ENCODE results near the gene CAT.

Gene CAT

DNA sequence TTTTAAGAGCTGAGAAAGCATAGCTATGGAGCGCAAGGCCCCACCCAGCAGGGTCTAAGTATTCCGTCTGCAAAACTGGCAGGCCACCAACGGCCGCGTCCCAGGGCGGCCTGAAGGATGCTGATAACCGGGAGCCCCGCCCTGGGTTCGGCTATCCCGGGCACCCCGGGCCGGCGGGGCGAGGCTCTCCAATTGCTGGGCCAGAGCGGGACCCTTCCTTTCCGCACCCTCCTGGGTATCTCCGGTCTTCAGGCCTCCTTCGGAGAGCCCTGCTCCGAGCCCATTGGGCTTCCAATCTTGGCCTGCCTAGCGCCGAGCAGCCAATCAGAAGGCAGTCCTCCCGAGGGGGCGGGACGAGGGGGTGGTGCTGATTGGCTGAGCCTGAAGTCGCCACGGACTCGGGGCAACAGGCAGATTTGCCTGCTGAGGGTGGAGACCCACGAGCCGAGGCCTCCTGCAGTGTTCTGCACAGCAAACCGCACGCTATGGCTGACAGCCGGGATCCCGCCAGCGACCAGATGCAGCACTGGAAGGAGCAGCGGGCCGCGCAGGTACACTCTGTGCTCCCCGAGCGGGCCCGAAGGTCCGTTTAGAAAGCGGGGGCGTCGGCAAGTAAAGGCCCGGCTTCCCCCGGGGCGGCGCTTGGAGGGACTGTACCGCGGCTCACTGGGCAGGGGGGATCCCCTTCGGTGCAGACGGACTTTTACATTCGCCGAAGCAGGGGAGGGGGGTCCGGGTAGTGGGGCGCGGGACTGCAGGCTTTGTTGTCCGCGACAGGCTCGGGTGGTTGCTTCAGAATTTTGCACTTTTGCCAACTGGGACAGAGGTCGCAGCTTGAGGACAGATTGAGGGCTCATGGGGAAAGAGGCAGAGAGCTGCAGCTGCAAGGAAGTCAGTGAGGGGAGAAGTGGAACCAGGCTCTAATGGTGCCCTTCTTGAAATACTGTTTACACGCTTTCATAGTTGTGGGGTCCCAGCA lies at the start of gene CAT:
CAT (plus strand) TSS at position 406 of the 979 bp plus-strand sequence; CDS start at position 486, 80 bp downstream.
- Histone ChIP-seq H3K4me2 (ENCODE audit: low read depth, low read length, poor library complexity, severe bottlenecking) (peak within 1 kb of the TSS; percentile 90), H3K27ac (ENCODE audit: low read depth, low read length) (peak within 1 kb of the TSS; percentile 66), H4K20me1 (ENCODE audit: low read depth, low read length) (no peaks in the 10 kb centered on the region), H3K9me3 (ENCODE audit: insufficient read depth, low read length) (no peaks in the 10 kb centered on the region), H3K27me3 (ENCODE audit: low read length) (no peaks in the 10 kb centered on the region), H3F3A (ENCODE audit: insufficient read depth) (no peaks in the 10 kb centered on the region), H3K36me3 (ENCODE audit: low read length) (no peaks in the 10 kb centered on the region; the same call in 1 of the 2 replicates), H2AFZ (ENCODE audit: low read depth, low read length, severe bottlenecking) (peak within 1 kb of the TSS; percentile 99), H3K9me2 (replicated peaks; ENCODE audit: insufficient read depth, low read length) (no peaks in the 10 kb centered on the region), H3K9ac (ENCODE audit: low read length) (peak within 1 kb of the TSS; percentile 68), H3K79me2 (ENCODE audit: insufficient read depth, low read length) (peaks cover 10% of the 10 kb centered on the region), H3K4me3 (ENCODE audit: insufficient read depth, low read length, poor library complexity, severe bottlenecking) (peak within 1 kb of the TSS; percentile 75)
- TF ChIP-seq EZH2phosphoT487 (conservative IDR thresholded peaks at IDR 0.05; ENCODE audit: low read length), result no peak
- TF ChIP-seq, protein P1, sequence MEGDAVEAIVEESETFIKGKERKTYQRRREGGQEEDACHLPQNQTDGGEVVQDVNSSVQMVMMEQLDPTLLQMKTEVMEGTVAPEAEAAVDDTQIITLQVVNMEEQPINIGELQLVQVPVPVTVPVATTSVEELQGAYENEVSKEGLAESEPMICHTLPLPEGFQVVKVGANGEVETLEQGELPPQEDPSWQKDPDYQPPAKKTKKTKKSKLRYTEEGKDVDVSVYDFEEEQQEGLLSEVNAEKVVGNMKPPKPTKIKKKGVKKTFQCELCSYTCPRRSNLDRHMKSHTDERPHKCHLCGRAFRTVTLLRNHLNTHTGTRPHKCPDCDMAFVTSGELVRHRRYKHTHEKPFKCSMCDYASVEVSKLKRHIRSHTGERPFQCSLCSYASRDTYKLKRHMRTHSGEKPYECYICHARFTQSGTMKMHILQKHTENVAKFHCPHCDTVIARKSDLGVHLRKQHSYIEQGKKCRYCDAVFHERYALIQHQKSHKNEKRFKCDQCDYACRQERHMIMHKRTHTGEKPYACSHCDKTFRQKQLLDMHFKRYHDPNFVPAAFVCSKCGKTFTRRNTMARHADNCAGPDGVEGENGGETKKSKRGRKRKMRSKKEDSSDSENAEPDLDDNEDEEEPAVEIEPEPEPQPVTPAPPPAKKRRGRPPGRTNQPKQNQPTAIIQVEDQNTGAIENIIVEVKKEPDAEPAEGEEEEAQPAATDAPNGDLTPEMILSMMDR (IDR thresholded peaks at IDR 0.05; ENCODE audit: insufficient read depth, low read length, poor library complexity, severe bottlenecking), result no peak

- Histone ChIP-seq H3K4me3 (ENCODE audit: insufficient read depth, low read length, poor library complexity, severe bottlenecking) (no peak overlapping the region), H3K9me2 (replicated peaks; ENCODE audit: insufficient read depth, low read length) (no peaks in the 10 kb centered on the region), H3K79me2 (ENCODE audit: insufficient read depth, low read length) (no peaks in the 10 kb centered on the region), H3F3A (ENCODE audit: insufficient read depth) (no peaks in the 10 kb centered on the region), H2AFZ (ENCODE audit: low read depth, low read length, severe bottlenecking) (no peak overlapping the region), H3K36me3 (ENCODE audit: low read length) (no peaks in the 10 kb centered on the region), H3K9me3 (ENCODE audit: insufficient read depth, low read length) (no peaks in the 10 kb centered on the region), H3K9ac (ENCODE audit: low read length) (no peak overlapping the region), H3K27ac (ENCODE audit: low read depth, low read length) (no peak overlapping the region), H4K20me1 (ENCODE audit: low read depth, low read length) (no peaks in the 10 kb centered on the region), H3K27me3 (ENCODE audit: low read length) (no peaks in the 10 kb centered on the region), H3K4me2 (ENCODE audit: low read depth, low read length, poor library complexity, severe bottlenecking) (no peak overlapping the region)
- TF ChIP-seq, protein P1 (IDR thresholded peaks at IDR 0.05; ENCODE audit: insufficient read depth, low read length, poor library complexity, severe bottlenecking), result no peak
- no peak for TF ChIP-seq EZH2phosphoT487 (conservative IDR thresholded peaks at IDR 0.05; ENCODE audit: low read length)
Observed at GRCh38 chr11:34394771-34395300, 43.9 kb upstream of the CAT start.

GRCh38 chr11:34395916-34396550 lies 42.7 kb upstream of the CAT start:
- Histone ChIP-seq H2AFZ (ENCODE audit: low read depth, low read length, severe bottlenecking) (no peak overlapping the region), H3K9me3 (ENCODE audit: insufficient read depth, low read length) (no peaks in the 10 kb centered on the region), H3K27me3 (ENCODE audit: low read length) (no peaks in the 10 kb centered on the region), H3K4me3 (ENCODE audit: insufficient read depth, low read length, poor library complexity, severe bottlenecking) (no peak overlapping the region), H3K4me2 (ENCODE audit: low read depth, low read length, poor library complexity, severe bottlenecking) (no peak overlapping the region), H4K20me1 (ENCODE audit: low read depth, low read length) (no peaks in the 10 kb centered on the region), H3K36me3 (ENCODE audit: low read length) (no peaks in the 10 kb centered on the region), H3K9ac (ENCODE audit: low read length) (no peak overlapping the region), H3K79me2 (ENCODE audit: insufficient read depth, low read length) (no peaks in the 10 kb centered on the region), H3K27ac (ENCODE audit: low read depth, low read length) (no peak overlapping the region), H3K9me2 (replicated peaks; ENCODE audit: insufficient read depth, low read length) (no peaks in the 10 kb centered on the region), H3F3A (ENCODE audit: insufficient read depth) (no peaks in the 10 kb centered on the region)
- TF ChIP-seq, protein P1 (IDR thresholded peaks at IDR 0.05; ENCODE audit: insufficient read depth, low read length, poor library complexity, severe bottlenecking), result no peak
- TF ChIP-seq EZH2phosphoT487 (conservative IDR thresholded peaks at IDR 0.05; ENCODE audit: low read length), result no peak
